Stomach (tissue), 9 donors: Measurements from ENCODE around the gene RPS17. TPM values are rescaled to one million over a fixed set of nuclear protein-coding genes. Genes with fewer than 3 reads are reported as not detected.
"Not testable (repeated sequence)": the region's sequence is repeated elsewhere in the genome, so short reads cannot be mapped to it uniquely, and the experiment has no call there.

Source experiments
- DNase-seq, 2 donors: peaks; one replicate each; pipeline versions ENCODE4 v3.0.0 to v3.0.0-alpha.2; 2013 to 2019
- H3K27ac ChIP-seq, 5 donors: fragments of 200-600 bp in 4 of 5; sonication (generic) in 4 of 5; one replicate each; pipeline ENCODE4 v1.5.1; 2013 to 2019; ENCODE audit warnings: mild to moderate bottlenecking in 1 of 5, moderate library complexity in 1 of 5
- H3K27me3 ChIP-seq, 3 donors: fragments of 200-600 bp; sonication (generic); one replicate each; pipeline ENCODE4 v1.5.1; 2017 to 2019; ENCODE audit warnings: mixed run types in 1 of 3
- H3K36me3 ChIP-seq, 4 donors: fragments of 200-600 bp; sonication (generic); 1 replicate in 3 of 4; 2 replicates in 1 of 4; pipeline ENCODE4 v1.5.1; 2016 to 2019
- H3K4me1 ChIP-seq, 4 donors: fragments of 200-600 bp; sonication (generic); one replicate each; pipeline ENCODE4 v1.5.1; 2016 to 2019
- H3K4me3 ChIP-seq, 4 donors: fragments of 200-600 bp; sonication (generic) in 3 of 4; one replicate each; pipeline ENCODE4 v1.5.1; 2016 to 2019; ENCODE audit warnings: mild to moderate bottlenecking in 1 of 4
- H3K9me3 ChIP-seq, 4 donors: fragments of 200-600 bp; sonication (generic); one replicate each; pipeline ENCODE4 v1.5.1; 2016 to 2019
- CTCF ChIP-seq, 7 experiments: fragments of 450-650 bp in 4 of 7; fragments of 200-600 bp in 3 of 7; sonication (generic) in 3 of 7; IDR thresholded peaks; one replicate each; pipeline ENCODE4 v1.5.1; 2016 to 2019; ENCODE audit warnings: antibody characterized with exemption in 7 of 7, control low read depth in 2 of 7, mild to moderate bottlenecking in 1 of 7
- EP300 ChIP-seq: sonication (generic); formaldehyde crosslinking; IDR thresholded peaks from one replicate; pipeline ENCODE4 v1.6.1; 2017; ENCODE audit warnings: antibody characterized with exemption
- POLR2A ChIP-seq, 4 donors: fragments of 450-650 bp; IDR thresholded peaks; one replicate each; pipeline ENCODE4 v1.6.1; 2016; ENCODE audit warnings: antibody characterized with exemption in 4 of 4, control low read depth in 2 of 4, mild to moderate bottlenecking in 1 of 4, moderate library complexity in 1 of 4
- POLR2AphosphoS5 ChIP-seq, 3 donors: sonication (generic); formaldehyde crosslinking; IDR thresholded peaks; one replicate each; pipeline ENCODE4 v1.6.1; 2016; ENCODE audit warnings: antibody characterized with exemption in 3 of 3
- WGBS, 5 donors: extraction: QIAGEN DNeasy Blood & Tissue Kit in 3 of 5; methylation state at CpG; one replicate each; pipeline versions ENCODE4 v1.1.5 to v1.1.7; 2013 to 2018; 5-methylcytosine and 5-hydroxymethylcytosine counted together
- intact Hi-C: fragments of 100-400 bp; cut with DNase I; formaldehyde crosslinking; loops from one replicate; pipeline ENCODE4 v1.15.1; 2023; ENCODE audit warnings: low total_unique reads
- polyA plus RNA-seq, 3 donors: library from polyadenylated mRNA; stranded (reverse); fragments of 200-250 nt; gene quantifications; one replicate each; pipeline ENCODE4 v1.2.3, GENCODE V29; 2013
- total RNA-seq, 5 donors: library from RNA; depleted of rRNA; stranded (reverse); fragments of >200 nt; gene quantifications; one replicate each; pipeline versions ENCODE4 v1.1.0 to v1.2.3, GENCODE V29; 2014 to 2016
- donor health status: healthy with polysubstance abuse.
- donor health status: Bipolar disorder and iron deficiency.
- donor health status: healthy.

RPS17 gene
- total and polyA plus RNA-seq, 8 donors, result 364 to 5,380 (median 1,723) TPM

GRCh38 chr15:82538961-82539690 is 1.1 kb downstream of the RPS17 start:
- intact Hi-C loops, result no loop called here
- no peak for TF ChIP-seq POLR2A (IDR thresholded peaks at IDR 0.05)
- no peak for TF ChIP-seq CTCF (IDR thresholded peaks at IDR 0.05)
- TF ChIP-seq POLR2AphosphoS5 (IDR thresholded peaks at IDR 0.05), result no peak
- no peak for TF ChIP-seq EP300
- Histone ChIP-seq H3K36me3 (peaks cover 30 to 52% (median 49%) of the 10 kb centered on the region in 4 donors), H3K27ac (peak overlapping the region; percentile 63 to 93 (median 91)), H3K9me3 (no peaks in the 10 kb centered on the region), H3K4me3 (peak overlapping the region; percentile 73 to 98 (median 86)), H3K4me1 (peaks cover 12 to 40% (median 33%) of the 10 kb centered on the region in 4 donors), H3K27me3 (no peaks in the 10 kb centered on the region)
- no peak for DNase-seq
- WGBS, 5 donors, result 11 to 17% (median 12%) methylated on average over 28 of the region's 28 CpGs

- intact Hi-C loops, result no loop called here
- Histone ChIP-seq H3K4me3 (peak overlapping the region in 2 of 4 donors; percentile 3 to 98), H3K27me3 (no peaks in the 10 kb centered on the region), H3K36me3 (peaks cover 35 to 68% (median 62%) of the 10 kb centered on the region in 4 donors), H3K27ac (peak overlapping the region in 1 of 5 donors; percentile 5), H3K9me3 (no peaks in the 10 kb centered on the region), H3K4me1 (peaks cover 12 to 46% (median 33%) of the 10 kb centered on the region in 4 donors)
- peak in 1 of 3 donors; percentile 27 for TF ChIP-seq POLR2AphosphoS5 (IDR thresholded peaks at IDR 0.05)
- no peak for TF ChIP-seq EP300
- DNase-seq, result peak in 1 of 2 donors; percentile 50
- WGBS, 5 donors, result 59 to 74% (median 69%) methylated on average over 4 of the region's 4 CpGs
Measured at GRCh38 chr15:82537351-82537908, 2.8 kb downstream of the RPS17 start.

GRCh38 chr15:82536409-82537350 is 3.6 kb downstream of the RPS17 start:
- peaks cover 12 to 44% (median 33%) of the 10 kb centered on the region in 4 donors for H3K4me1 ChIP-seq
- no peak for TF ChIP-seq POLR2AphosphoS5 (IDR thresholded peaks at IDR 0.05)
- TF ChIP-seq CTCF (IDR thresholded peaks at IDR 0.05), result no peak
- no peak for TF ChIP-seq EP300
- TF ChIP-seq POLR2A (IDR thresholded peaks at IDR 0.05), result no peak
- H3K4me3 ChIP-seq, result peak overlapping the region in 1 of 4 donors; percentile 3
- H3K9me3 ChIP-seq, result no peaks in the 10 kb centered on the region
- no peak overlapping the region for H3K27ac ChIP-seq
- no peak for DNase-seq
- peaks cover 35 to 73% (median 62%) of the 10 kb centered on the region in 4 donors for H3K36me3 ChIP-seq
- intact Hi-C loops, result no loop called here
- WGBS, 5 donors, result 54 to 68% (median 57%) methylated on average over 11 of the region's 11 CpGs
- no peaks in the 10 kb centered on the region for H3K27me3 ChIP-seq

- Histone ChIP-seq H3K4me3 (no peak overlapping the region), H3K4me1 (peaks cover 12 to 40% (median 29%) of the 10 kb centered on the region in 4 donors), H3K9me3 (no peaks in the 10 kb centered on the region), H3K27me3 (no peaks in the 10 kb centered on the region), H3K36me3 (peaks cover 35 to 73% (median 62%) of the 10 kb centered on the region in 4 donors), H3K27ac (no peak overlapping the region)
- no peak for DNase-seq
- no peak for TF ChIP-seq POLR2AphosphoS5 (IDR thresholded peaks at IDR 0.05)
- no peak for TF ChIP-seq EP300
- no peak for TF ChIP-seq CTCF (IDR thresholded peaks at IDR 0.05)
- no peak for TF ChIP-seq POLR2A (IDR thresholded peaks at IDR 0.05)
- intact Hi-C loops, result no loop called here
- 66 to 83% (median 76%) methylated on average over 9 of the region's 9 CpGs for WGBS, 5 donors
Measured at GRCh38 chr15:82535566-82536408, 4.5 kb downstream of the RPS17 start.

GRCh38 chr15:82535151-82535550 is 5.1 kb downstream of the RPS17 start:
- H3K27me3 ChIP-seq, H3K27ac ChIP-seq, H3K9me3 ChIP-seq, H3K4me3 ChIP-seq, intact Hi-C loops, DNase-seq: not testable (repeated sequence)
- H3K4me1 ChIP-seq, result peaks cover 12 to 47% (median 34%) of the 10 kb centered on the region in 4 donors
- WGBS, 5 donors, result 90 to 96% (median 94%) methylated on average over 5 of the region's 5 CpGs
- H3K36me3 ChIP-seq, result peaks cover 35 to 73% (median 62%) of the 10 kb centered on the region in 4 donors

- intact Hi-C loops, H3K27me3 ChIP-seq, H3K4me3 ChIP-seq, H3K9me3 ChIP-seq, H3K27ac ChIP-seq, DNase-seq: not testable (repeated sequence)
- Histone ChIP-seq H3K36me3 (peaks cover 35 to 73% (median 62%) of the 10 kb centered on the region in 4 donors), H3K4me1 (peaks cover 12 to 46% (median 33%) of the 10 kb centered on the region in 4 donors)
- 91 to 99% (median 96%) methylated on average over 3 of the region's 3 CpGs for WGBS, 5 donors
Measured at GRCh38 chr15:82534457-82534861, 5.8 kb downstream of the RPS17 start.
